Smooth muscle cell (in vitro differentiated cells): ENCODE results near the gene RXRB. TPM values are rescaled to one million over a fixed set of nuclear protein-coding genes. Genes with fewer than 3 reads are reported as not detected.

Source experiments
- DNase-seq: peaks from one replicate; lab custom pipeline; 2025; ENCODE audit not compliant: unreplicated experiment; lab: John Stamatoyannopoulos, UW
- H2AFZ ChIP-seq: fragments of 200-600 bp; sonication (generic); 2 replicates; pipeline ENCODE4 v1.6.0; 2016; ENCODE audit warnings: antibody characterized with exemption, low read depth, mild to moderate bottlenecking
- H3F3A ChIP-seq: fragments of 200-600 bp; sonication (generic); 2 replicates; pipeline ENCODE4 v1.6.0; 2017; ENCODE audit warnings: antibody characterized with exemption, low read depth
- H3K27ac ChIP-seq: fragments of 200-600 bp; sonication (generic); 2 replicates; pipeline ENCODE4 v1.5.1; 2016; ENCODE audit warnings: low read depth, mild to moderate bottlenecking
- H3K27me3 ChIP-seq: fragments of 200-600 bp; sonication (generic); 2 replicates; pipeline ENCODE4 v1.6.1; 2016; ENCODE audit warnings: low read depth, mild to moderate bottlenecking
- H3K36me3 ChIP-seq: fragments of 200-600 bp; sonication (generic); 2 replicates; pipeline ENCODE4 v1.5.1; 2016; ENCODE audit warnings: low read depth
- H3K4me1 ChIP-seq: fragments of 200-600 bp; sonication (generic); 2 replicates; pipeline ENCODE4 v1.5.1; 2016; ENCODE audit warnings: low read depth
- H3K4me2 ChIP-seq: fragments of 200-600 bp; sonication (generic); 2 replicates; pipeline ENCODE4 v1.6.0; 2016; ENCODE audit warnings: mild to moderate bottlenecking
- H3K4me3 ChIP-seq: fragments of 200-600 bp; sonication (generic); 2 replicates; pipeline ENCODE4 v1.5.1; 2016; ENCODE audit warnings: mild to moderate bottlenecking
- H3K79me2 ChIP-seq: fragments of 200-600 bp; sonication (generic); 2 replicates; pipeline ENCODE4 v1.6.0; 2016; ENCODE audit warnings: low read depth, mild to moderate bottlenecking
- H3K9ac ChIP-seq: fragments of 200-600 bp; sonication (generic); 2 replicates; pipeline ENCODE4 v1.6.0; 2016; ENCODE audit warnings: low read depth
- H3K9me3 ChIP-seq: fragments of 200-600 bp; sonication (generic); replicated peaks from 2 replicates; pipeline ENCODE4 v1.5.1; 2016; ENCODE audit warnings: low read depth
- H4K20me1 ChIP-seq: fragments of 200-600 bp; sonication (generic); 2 replicates; pipeline ENCODE4 v1.6.0; 2016; ENCODE audit warnings: low read depth
- CTCF ChIP-seq: fragments of 200-600 bp; sonication (generic); IDR thresholded peaks from 2 replicates; pipeline ENCODE4 v1.5.1; 2017; ENCODE audit warnings: borderline replicate concordance, mild to moderate bottlenecking, antibody characterized with exemption; ENCODE audit not compliant: insufficient read depth, poor library complexity, severe bottlenecking
- WGBS: methylation state at CpG from one replicate; pipeline ENCODE4 v1.1.7; 2016; ENCODE audit warnings: low lambda C conversion rate; 5-methylcytosine and 5-hydroxymethylcytosine counted together
- polyA plus RNA-seq: library from polyadenylated mRNA; unstranded; fragments of >200 nt; fragmentation: Nextera tagmentation; extraction: Ambion mirVana; gene quantifications from 2 replicates; pipeline ENCODE4 v1.2.1, GENCODE V29; 2016
- total RNA-seq: library from RNA; depleted of rRNA; stranded (reverse); fragments of >200 nt; gene quantifications from 2 replicates; pipeline ENCODE4 v1.2.3, GENCODE V29; 2014

The RXRB gene
- total and polyA plus RNA-seq, 2 experiments from 2014 or later = 25.7 to 28.2 TPM

GRCh38 chr6:33165581-33166258 is 34.7 kb downstream of the RXRB start:
- no peaks in the 10 kb centered on the region for H3K27me3 ChIP-seq
- no peaks in the 10 kb centered on the region for H3F3A ChIP-seq
- DNase-seq = no peak
- no peak overlapping the region for H3K27ac ChIP-seq
- H3K4me1 ChIP-seq = no peaks in the 10 kb centered on the region
- no peak overlapping the region for H2AFZ ChIP-seq
- no peak overlapping the region for H3K4me2 ChIP-seq
- H3K4me3 ChIP-seq = no peak overlapping the region
- H3K79me2 ChIP-seq = no peaks in the 10 kb centered on the region
- H3K36me3 ChIP-seq = no peaks in the 10 kb centered on the region
- H3K9ac ChIP-seq = no peak overlapping the region
- no peaks in the 10 kb centered on the region for H4K20me1 ChIP-seq
- whole genome bisulfite sequencing = 89% methylated on average over 17 of the region's 17 CpGs
- H3K9me3 ChIP-seq = no peaks in the 10 kb centered on the region
- no peak for TF ChIP-seq CTCF

- no peaks in the 10 kb centered on the region for H3K36me3 ChIP-seq
- TF ChIP-seq CTCF = no peak
- H3F3A ChIP-seq = no peaks in the 10 kb centered on the region
- no peak overlapping the region for H3K4me3 ChIP-seq
- H4K20me1 ChIP-seq = no peaks in the 10 kb centered on the region
- no peak overlapping the region for H2AFZ ChIP-seq
- no peaks in the 10 kb centered on the region for H3K9me3 ChIP-seq
- DNase-seq = no peak
- 57% methylated on average over 13 of the region's 14 CpGs for WGBS
- no peaks in the 10 kb centered on the region for H3K27me3 ChIP-seq
- no peaks in the 10 kb centered on the region for H3K4me1 ChIP-seq
- H3K4me2 ChIP-seq = no peak overlapping the region
- H3K27ac ChIP-seq = no peak overlapping the region
- no peak overlapping the region for H3K9ac ChIP-seq
- H3K79me2 ChIP-seq = no peaks in the 10 kb centered on the region
Measured at GRCh38 chr6:33164665-33165373, 35.6 kb downstream of the RXRB start.

- Histone ChIP-seq H3F3A (no peaks in the 10 kb centered on the region), H3K9me3 (no peaks in the 10 kb centered on the region), H3K36me3 (no peaks in the 10 kb centered on the region), H3K4me3 (no peak overlapping the region), H3K79me2 (no peaks in the 10 kb centered on the region), H3K27ac (no peak overlapping the region), H3K4me1 (no peaks in the 10 kb centered on the region), H3K9ac (no peak overlapping the region), H3K27me3 (no peaks in the 10 kb centered on the region), H2AFZ (no peak overlapping the region), H3K4me2 (no peak overlapping the region), H4K20me1 (no peaks in the 10 kb centered on the region)
- 62% methylated on average over 10 of the region's 10 CpGs for WGBS
- DNase-seq = no peak
- TF ChIP-seq CTCF = no peak
Measured at GRCh38 chr6:33164176-33164575, 36.3 kb downstream of the RXRB start.

- Histone ChIP-seq H4K20me1 (no peaks in the 10 kb centered on the region), H3K36me3 (no peaks in the 10 kb centered on the region), H3K9me3 (no peaks in the 10 kb centered on the region), H3K4me3 (no peak overlapping the region), H3K4me1 (no peaks in the 10 kb centered on the region), H3K79me2 (no peaks in the 10 kb centered on the region), H3K4me2 (no peak overlapping the region), H3K9ac (no peak overlapping the region), H3F3A (no peaks in the 10 kb centered on the region), H3K27ac (no peak overlapping the region), H3K27me3 (no peaks in the 10 kb centered on the region), H2AFZ (no peak overlapping the region)
- no peak for DNase-seq
- TF ChIP-seq CTCF = no peak
- WGBS = 89% methylated on average over 10 of the region's 10 CpGs
Measured at GRCh38 chr6:33163540-33163939, 36.9 kb downstream of the RXRB start.
